Testis (tissue), 2 donors: ENCODE data around the gene CHKA.

Experiments
- CTCF ChIP-seq, 3 experiments: fragments of 450-650 bp in 2 of 3; fragments of 200-600 bp in 1 of 3; sonication (generic) in 1 of 3; IDR thresholded peaks; one replicate each; pipeline ENCODE4 v1.5.1; 2016 to 2019; ENCODE audit warnings: antibody characterized with exemption in 3 of 3, mild to moderate bottlenecking in 2 of 3, moderate library complexity in 1 of 3
- POLR2A ChIP-seq: fragments of 450-650 bp; IDR thresholded peaks from one replicate; pipeline ENCODE4 v1.6.1; 2017; ENCODE audit warnings: antibody characterized with exemption, mild to moderate bottlenecking, moderate library complexity

GRCh38 chr11:68080860-68081259 lies 40.3 kb downstream of the CHKA start:
- TF ChIP-seq CTCF (IDR thresholded peaks at IDR 0.05), result no peak
- TF ChIP-seq POLR2A, result no peak
